ENCODE results near the gene KCNK4.

Gene KCNK4

GRCh38 chr11:64249563-64250414 lies 41.3 kb upstream of the KCNK4 start:
- TF ChIP-seq EZH2phosphoT487 (IDR thresholded peaks at IDR 0.05; ENCODE audit: borderline replicate concordance): no peak
- TF ChIP-seq CTCF (conservative IDR thresholded peaks at IDR 0.05; ENCODE audit: low read length): no peak
- Histone ChIP-seq H3K79me2 (ENCODE audit: insufficient read depth, low read length) (peaks cover 21% of the 10 kb centered on the region), H3K4me3 (ENCODE audit: low read length, poor library complexity, severe bottlenecking) (no peak overlapping the region), H3F3A (ENCODE audit: low read depth) (peaks cover 3% of the 10 kb centered on the region; the same call in 1 of the 2 replicates), H3K36me3 (ENCODE audit: insufficient read depth, low read length) (no peaks in the 10 kb centered on the region), H4K20me1 (ENCODE audit: insufficient read depth, low read length, poor library complexity, severe bottlenecking) (peaks cover 14% of the 10 kb centered on the region), H3K4me1 (ENCODE audit: insufficient read depth, low read length, poor library complexity, severe bottlenecking) (peaks cover 35% of the 10 kb centered on the region), H2AFZ (ENCODE audit: low read length) (no peak overlapping the region), H3K27me3 (ENCODE audit: insufficient read depth, low read length, poor library complexity, severe bottlenecking) (no peaks in the 10 kb centered on the region), H3K4me2 (ENCODE audit: low read depth, low read length, poor library complexity, severe bottlenecking) (peak overlapping the region; percentile 89), H3K9ac (ENCODE audit: low read depth, low read length, poor library complexity, severe bottlenecking) (no peak overlapping the region), H3K9me3 (ENCODE audit: insufficient read depth, low read depth, low read length) (no peaks in the 10 kb centered on the region), H3K9me2 (replicated peaks; ENCODE audit: low read depth, low read length) (no peaks in the 10 kb centered on the region)

- peaks cover 30% of the 10 kb centered on the region for H3K4me1 ChIP-seq (ENCODE audit: insufficient read depth, low read length, poor library complexity, severe bottlenecking)
Observed at GRCh38 chr11:64250415-64251015, 40.6 kb upstream of the KCNK4 start.

More at GRCh38 chr11:64250415-64251015, 40.6 kb upstream of the KCNK4 start:
- no peaks in the 10 kb centered on the region for H3K27me3 ChIP-seq (ENCODE audit: insufficient read depth, low read length, poor library complexity, severe bottlenecking)
- H2AFZ ChIP-seq (ENCODE audit: low read length): peak overlapping the region; percentile 99
- peaks cover 3% of the 10 kb centered on the region; the same call in 1 of the 2 replicates for H3F3A ChIP-seq (ENCODE audit: low read depth)
- H3K79me2 ChIP-seq (ENCODE audit: insufficient read depth, low read length): peaks cover 14% of the 10 kb centered on the region
- H3K4me3 ChIP-seq (ENCODE audit: low read length, poor library complexity, severe bottlenecking): peak overlapping the region; percentile 84
- H3K4me2 ChIP-seq (ENCODE audit: low read depth, low read length, poor library complexity, severe bottlenecking): peak overlapping the region; percentile 89
- peak overlapping the region; percentile 67 for H3K9ac ChIP-seq (ENCODE audit: low read depth, low read length, poor library complexity, severe bottlenecking)
- TF ChIP-seq EZH2phosphoT487 (IDR thresholded peaks at IDR 0.05; ENCODE audit: borderline replicate concordance) (no peak), CTCF (conservative IDR thresholded peaks at IDR 0.05; ENCODE audit: low read length) (no peak)
- no peaks in the 10 kb centered on the region for H3K9me3 ChIP-seq (ENCODE audit: insufficient read depth, low read depth, low read length)
- H4K20me1 ChIP-seq (ENCODE audit: insufficient read depth, low read length, poor library complexity, severe bottlenecking): peaks cover 6% of the 10 kb centered on the region
- H3K9me2 ChIP-seq (replicated peaks; ENCODE audit: low read depth, low read length): no peaks in the 10 kb centered on the region
- no peaks in the 10 kb centered on the region for H3K36me3 ChIP-seq (ENCODE audit: insufficient read depth, low read length)

Data from Loucy (cell line).